Neural progenitor cell (in vitro differentiated cells): ENCODE measurements around the gene CYP3A5.

Experiments
- EZH2phosphoT487 ChIP-seq: fragments of 200-600 bp; sonication (generic); IDR thresholded peaks from 2 replicates; pipeline ENCODE4 v1.6.1; 2017; ENCODE audit warnings: antibody characterized with exemption
- TF ChIP-seq, protein P1 (sequence below): fragments of 200-600 bp; sonication (generic); IDR thresholded peaks from 2 replicates; pipeline ENCODE4 v1.5.1; 2017; ENCODE audit warnings: antibody characterized with exemption, mild to moderate bottlenecking

- no peak for TF ChIP-seq EZH2phosphoT487
- TF ChIP-seq, protein P1, sequence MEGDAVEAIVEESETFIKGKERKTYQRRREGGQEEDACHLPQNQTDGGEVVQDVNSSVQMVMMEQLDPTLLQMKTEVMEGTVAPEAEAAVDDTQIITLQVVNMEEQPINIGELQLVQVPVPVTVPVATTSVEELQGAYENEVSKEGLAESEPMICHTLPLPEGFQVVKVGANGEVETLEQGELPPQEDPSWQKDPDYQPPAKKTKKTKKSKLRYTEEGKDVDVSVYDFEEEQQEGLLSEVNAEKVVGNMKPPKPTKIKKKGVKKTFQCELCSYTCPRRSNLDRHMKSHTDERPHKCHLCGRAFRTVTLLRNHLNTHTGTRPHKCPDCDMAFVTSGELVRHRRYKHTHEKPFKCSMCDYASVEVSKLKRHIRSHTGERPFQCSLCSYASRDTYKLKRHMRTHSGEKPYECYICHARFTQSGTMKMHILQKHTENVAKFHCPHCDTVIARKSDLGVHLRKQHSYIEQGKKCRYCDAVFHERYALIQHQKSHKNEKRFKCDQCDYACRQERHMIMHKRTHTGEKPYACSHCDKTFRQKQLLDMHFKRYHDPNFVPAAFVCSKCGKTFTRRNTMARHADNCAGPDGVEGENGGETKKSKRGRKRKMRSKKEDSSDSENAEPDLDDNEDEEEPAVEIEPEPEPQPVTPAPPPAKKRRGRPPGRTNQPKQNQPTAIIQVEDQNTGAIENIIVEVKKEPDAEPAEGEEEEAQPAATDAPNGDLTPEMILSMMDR = no peak
Measured at GRCh38 chr7:99643464-99643863, 36.3 kb downstream of the CYP3A5 start.
